ENCODE results near the gene PCDHA1. TPM values are rescaled to one million over a fixed set of nuclear protein-coding genes. Genes with fewer than 3 reads are reported as not detected.
"Not testable (repeated sequence)": the region's sequence is repeated elsewhere in the genome, so short reads cannot be mapped to it uniquely, and the experiment has no call there.

PCDHA1 gene
- polyA plus RNA-seq, 4 donors = 0.06 to 0.43 TPM; not detected in 2

DNA sequence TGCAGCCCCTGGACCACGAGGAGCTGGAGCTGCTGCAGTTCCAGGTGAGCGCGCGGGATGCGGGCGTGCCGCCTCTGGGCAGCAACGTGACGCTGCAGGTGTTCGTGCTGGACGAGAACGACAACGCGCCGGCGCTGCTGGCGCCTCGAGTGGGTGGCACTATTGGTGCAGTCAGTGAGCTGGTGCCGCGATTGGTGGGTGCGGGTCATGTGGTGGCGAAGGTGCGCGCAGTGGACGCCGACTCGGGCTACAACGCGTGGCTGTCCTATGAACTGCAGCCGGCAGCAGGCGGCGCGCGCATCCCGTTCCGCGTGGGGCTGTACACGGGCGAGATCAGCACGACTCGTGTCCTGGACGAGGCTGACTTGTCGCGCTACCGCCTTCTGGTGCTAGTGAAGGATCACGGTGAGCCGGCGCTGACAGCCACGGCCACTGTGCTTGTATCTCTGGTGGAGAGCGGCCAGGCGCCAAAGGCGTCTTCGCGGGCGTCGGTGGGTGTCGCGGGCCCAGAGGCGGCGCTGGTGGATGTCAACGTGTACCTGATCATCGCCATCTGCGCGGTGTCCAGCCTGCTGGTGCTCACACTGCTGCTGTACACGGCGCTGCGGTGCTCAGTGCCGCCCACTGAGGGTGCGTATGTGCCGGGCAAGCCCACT, 2.0 kb downstream of the PCDHA1 start:
- peaks cover 5 to 48% of the 10 kb centered on the region in 2 donors for H3K9me3 ChIP-seq (ENCODE audit: control insufficient read depth in 2 of 2, insufficient read depth in 1 of 2, low read depth in 1 of 2, low read length in 1 of 2)
- not testable (repeated sequence) for H3K4me3 ChIP-seq (ENCODE audit: low read depth in 1 of 3, low read length in 3 of 3); H3K4me1 ChIP-seq (ENCODE audit: control insufficient read depth in 3 of 3, insufficient read depth in 2 of 3, low read depth in 1 of 3, low read length in 2 of 3); H3K27ac ChIP-seq (ENCODE audit: low read depth in 1 of 3, low read length in 2 of 3); H3K27me3 ChIP-seq (ENCODE audit: control insufficient read depth in 3 of 3, insufficient read depth in 3 of 3, low read length in 3 of 3); H3K36me3 ChIP-seq (ENCODE audit: control insufficient read depth in 3 of 3, insufficient read depth in 2 of 3, low read depth in 1 of 3, low read length in 3 of 3); DNase-seq; FAIRE-seq
- 51 to 72% (median 67%) methylated on average over 64 to 70 of the region's 70 CpGs for WGBS, 3 donors

DNA sequence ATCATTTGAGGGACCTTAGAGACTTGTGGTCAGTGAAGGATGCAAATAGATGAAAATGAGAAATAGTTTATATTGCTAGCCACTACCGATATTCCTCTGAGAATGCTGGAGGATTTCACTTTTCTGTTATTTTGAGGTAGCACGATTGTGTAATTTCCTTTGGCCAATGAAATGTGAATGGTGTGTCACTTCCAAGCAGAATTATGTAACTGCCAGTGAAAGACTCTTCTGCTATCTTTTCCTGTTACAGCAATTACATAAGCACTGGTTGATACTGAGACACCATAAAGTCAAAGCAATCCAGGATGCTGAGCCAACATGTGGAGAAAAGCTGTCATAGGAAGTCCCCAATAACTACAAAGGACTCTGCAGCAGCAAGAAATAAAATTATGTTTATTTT, 5.1 kb downstream of the PCDHA1 start:
- WGBS, 3 donors = 33 to 46% (median 45%) methylated on average over 2 of the region's 2 CpGs
- Histone ChIP-seq H3K4me1 (ENCODE audit: control insufficient read depth in 3 of 3, insufficient read depth in 2 of 3, low read depth in 1 of 3, low read length in 2 of 3) (no peaks in the 10 kb centered on the region), H3K27ac (ENCODE audit: low read depth in 1 of 3, low read length in 2 of 3) (no peak overlapping the region), H3K36me3 (ENCODE audit: control insufficient read depth in 3 of 3, insufficient read depth in 2 of 3, low read depth in 1 of 3, low read length in 3 of 3) (no peaks in the 10 kb centered on the region), H3K4me3 (ENCODE audit: low read depth in 1 of 3, low read length in 3 of 3) (no peak overlapping the region), H3K9me3 (ENCODE audit: control insufficient read depth in 2 of 2, insufficient read depth in 1 of 2, low read depth in 1 of 2, low read length in 1 of 2) (peaks cover 6 to 46% of the 10 kb centered on the region in 2 donors), H3K27me3 (ENCODE audit: control insufficient read depth in 3 of 3, insufficient read depth in 3 of 3, low read length in 3 of 3) (peaks cover 0 to 15% (median 0%) of the 10 kb centered on the region in 3 donors)
- DNase-seq (no peak), FAIRE-seq (no peak)

DNA sequence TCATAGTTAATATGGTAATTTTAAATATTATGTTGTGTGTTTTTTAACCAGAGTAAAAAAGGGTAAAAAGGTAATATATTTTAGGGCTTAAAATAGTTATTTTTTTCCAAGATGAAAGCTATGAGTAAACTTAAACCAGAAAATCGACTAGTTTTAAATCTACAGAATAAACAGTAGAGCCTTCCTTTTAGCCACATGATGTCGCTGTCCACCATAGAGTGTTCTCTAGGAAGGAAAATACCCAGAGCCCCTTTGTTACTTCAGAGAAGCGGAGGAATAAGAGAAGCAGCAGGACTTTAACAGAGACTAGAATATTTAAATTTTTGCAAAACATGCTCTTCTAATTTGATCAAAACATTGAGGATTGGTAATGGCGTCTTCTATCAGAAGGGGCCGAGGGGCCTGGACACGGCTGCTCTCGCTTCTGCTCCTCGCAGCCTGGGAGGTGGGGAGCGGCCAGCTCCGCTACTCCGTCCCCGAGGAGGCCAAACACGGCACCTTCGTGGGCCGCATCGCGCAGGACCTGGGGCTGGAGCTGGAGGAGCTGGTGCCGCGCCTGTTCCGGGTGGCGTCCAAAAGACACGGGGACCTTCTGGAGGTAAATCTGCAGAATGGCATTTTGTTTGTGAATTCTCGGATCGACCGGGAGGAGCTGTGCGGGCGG, 8.8 kb downstream of the PCDHA1 start, which contains the start of gene PCDHA2:
TSS of gene PCDHA2 (plus strand) at position 258 of the 664 bp plus-strand sequence.
- 24 to 41% (median 41%) methylated on average over 27 of the region's 27 CpGs for WGBS, 3 donors
- Histone ChIP-seq H3K4me3 (ENCODE audit: low read depth in 1 of 3, low read length in 3 of 3) (no peak within 1 kb of the TSS), H3K27ac (ENCODE audit: low read depth in 1 of 3, low read length in 2 of 3) (no peak within 1 kb of the TSS), H3K27me3 (ENCODE audit: control insufficient read depth in 3 of 3, insufficient read depth in 3 of 3, low read length in 3 of 3) (peaks cover 0 to 7% (median 0%) of the 10 kb centered on the region in 3 donors), H3K9me3 (ENCODE audit: control insufficient read depth in 2 of 2, insufficient read depth in 1 of 2, low read depth in 1 of 2, low read length in 1 of 2) (peaks cover 9 to 32% of the 10 kb centered on the region in 2 donors), H3K4me1 (ENCODE audit: control insufficient read depth in 3 of 3, insufficient read depth in 2 of 3, low read depth in 1 of 3, low read length in 2 of 3) (no peaks in the 10 kb centered on the region), H3K36me3 (ENCODE audit: control insufficient read depth in 3 of 3, insufficient read depth in 2 of 3, low read depth in 1 of 3, low read length in 3 of 3) (no peaks in the 10 kb centered on the region)
- no peak for DNase-seq
- no peak for FAIRE-seq

DNA sequence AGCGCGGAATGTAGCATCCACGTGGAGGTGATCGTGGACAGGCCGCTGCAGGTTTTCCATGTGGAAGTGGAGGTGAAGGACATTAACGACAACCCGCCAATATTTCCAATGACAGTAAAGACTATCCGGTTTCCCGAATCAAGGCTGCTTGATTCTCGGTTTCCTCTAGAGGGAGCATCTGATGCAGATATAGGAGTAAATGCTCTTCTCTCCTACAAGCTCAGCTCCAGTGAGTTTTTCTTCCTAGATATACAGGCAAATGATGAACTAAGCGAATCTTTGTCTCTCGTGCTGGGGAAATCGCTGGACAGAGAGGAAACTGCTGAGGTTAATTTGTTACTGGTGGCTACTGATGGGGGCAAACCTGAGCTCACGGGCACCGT, 9.3 kb downstream of the PCDHA1 start:
- no peak overlapping the region for H3K27ac ChIP-seq (ENCODE audit: low read depth in 1 of 3, low read length in 2 of 3)
- no peak overlapping the region for H3K4me3 ChIP-seq (ENCODE audit: low read depth in 1 of 3, low read length in 3 of 3)
- WGBS, 3 donors = 26 to 42% (median 36%) methylated on average over 15 of the region's 15 CpGs
- no peaks in the 10 kb centered on the region for H3K4me1 ChIP-seq (ENCODE audit: control insufficient read depth in 3 of 3, insufficient read depth in 2 of 3, low read depth in 1 of 3, low read length in 2 of 3)
- peaks cover 9 to 32% of the 10 kb centered on the region in 2 donors for H3K9me3 ChIP-seq (ENCODE audit: control insufficient read depth in 2 of 2, insufficient read depth in 1 of 2, low read depth in 1 of 2, low read length in 1 of 2)
- peaks cover 0 to 7% (median 0%) of the 10 kb centered on the region in 3 donors for H3K27me3 ChIP-seq (ENCODE audit: control insufficient read depth in 3 of 3, insufficient read depth in 3 of 3, low read length in 3 of 3)
- DNase-seq (no peak), FAIRE-seq (no peak)
- no peaks in the 10 kb centered on the region for H3K36me3 ChIP-seq (ENCODE audit: control insufficient read depth in 3 of 3, insufficient read depth in 2 of 3, low read depth in 1 of 3, low read length in 3 of 3)

DNA sequence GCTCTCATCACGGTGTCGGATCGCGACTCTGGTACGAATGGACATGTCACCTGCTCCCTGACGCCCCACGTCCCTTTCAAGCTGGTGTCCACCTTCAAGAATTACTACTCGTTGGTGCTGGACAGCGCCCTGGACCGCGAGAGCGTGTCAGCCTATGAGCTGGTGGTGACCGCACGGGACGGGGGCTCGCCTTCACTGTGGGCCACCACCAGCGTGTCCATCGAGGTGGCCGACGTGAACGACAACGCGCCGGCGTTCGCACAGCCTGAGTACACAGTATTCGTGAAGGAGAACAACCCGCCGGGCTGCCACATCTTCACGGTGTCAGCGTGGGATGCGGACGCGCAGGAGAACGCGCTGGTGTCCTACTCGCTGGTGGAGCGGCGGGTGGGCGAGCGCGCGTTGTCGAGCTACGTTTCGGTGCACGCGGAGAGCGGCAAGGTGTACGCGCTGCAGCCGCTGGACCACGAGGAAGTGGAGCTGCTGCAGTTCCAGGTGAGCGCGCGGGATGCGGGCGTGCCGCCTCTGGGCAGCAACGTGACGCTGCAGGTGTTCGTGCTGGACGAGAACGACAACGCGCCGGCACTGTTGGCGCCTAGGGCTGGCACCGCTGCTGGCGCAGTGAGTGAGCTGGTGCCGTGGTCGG, 10.3 kb downstream of the PCDHA1 start:
- not testable (repeated sequence) for H3K36me3 ChIP-seq (ENCODE audit: control insufficient read depth in 3 of 3, insufficient read depth in 2 of 3, low read depth in 1 of 3, low read length in 3 of 3); FAIRE-seq; H3K27ac ChIP-seq (ENCODE audit: low read depth in 1 of 3, low read length in 2 of 3); H3K27me3 ChIP-seq (ENCODE audit: control insufficient read depth in 3 of 3, insufficient read depth in 3 of 3, low read length in 3 of 3); H3K4me3 ChIP-seq (ENCODE audit: low read depth in 1 of 3, low read length in 3 of 3); H3K4me1 ChIP-seq (ENCODE audit: control insufficient read depth in 3 of 3, insufficient read depth in 2 of 3, low read depth in 1 of 3, low read length in 2 of 3); DNase-seq
- peaks cover 9 to 31% of the 10 kb centered on the region in 2 donors for H3K9me3 ChIP-seq (ENCODE audit: control insufficient read depth in 2 of 2, insufficient read depth in 1 of 2, low read depth in 1 of 2, low read length in 1 of 2)
- WGBS, 3 donors = 62 to 80% (median 78%) methylated on average over 69 to 72 of the region's 72 CpGs

DNA sequence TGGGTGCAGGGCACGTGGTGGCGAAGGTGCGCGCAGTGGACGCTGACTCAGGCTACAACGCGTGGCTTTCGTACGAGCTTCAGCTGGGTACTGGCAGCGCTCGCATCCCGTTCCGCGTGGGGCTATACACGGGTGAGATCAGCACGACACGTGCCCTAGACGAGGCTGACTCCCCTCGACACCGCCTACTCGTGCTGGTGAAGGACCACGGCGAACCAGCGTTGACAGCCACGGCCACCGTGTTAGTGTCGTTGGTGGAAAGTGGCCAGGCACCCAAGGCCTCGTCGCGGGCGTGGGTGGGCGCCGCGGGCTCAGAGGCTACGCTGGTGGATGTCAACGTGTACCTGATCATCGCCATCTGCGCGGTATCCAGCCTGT, 10.8 kb downstream of the PCDHA1 start:
- peaks cover 0 to 13% (median 0%) of the 10 kb centered on the region in 3 donors for H3K27me3 ChIP-seq (ENCODE audit: control insufficient read depth in 3 of 3, insufficient read depth in 3 of 3, low read length in 3 of 3)
- no peaks in the 10 kb centered on the region for H3K36me3 ChIP-seq (ENCODE audit: control insufficient read depth in 3 of 3, insufficient read depth in 2 of 3, low read depth in 1 of 3, low read length in 3 of 3)
- no peak for DNase-seq
- peaks cover 10 to 34% of the 10 kb centered on the region in 2 donors for H3K9me3 ChIP-seq (ENCODE audit: control insufficient read depth in 2 of 2, insufficient read depth in 1 of 2, low read depth in 1 of 2, low read length in 1 of 2)
- H3K27ac ChIP-seq (ENCODE audit: low read depth in 1 of 3, low read length in 2 of 3) = no peak overlapping the region
- 61 to 81% (median 76%) methylated on average over 39 of the region's 39 CpGs for whole genome bisulfite sequencing, 3 donors
- H3K4me1 ChIP-seq (ENCODE audit: control insufficient read depth in 3 of 3, insufficient read depth in 2 of 3, low read depth in 1 of 3, low read length in 2 of 3) = no peaks in the 10 kb centered on the region
- FAIRE-seq = no peak
- no peak overlapping the region for H3K4me3 ChIP-seq (ENCODE audit: low read depth in 1 of 3, low read length in 3 of 3)

DNA sequence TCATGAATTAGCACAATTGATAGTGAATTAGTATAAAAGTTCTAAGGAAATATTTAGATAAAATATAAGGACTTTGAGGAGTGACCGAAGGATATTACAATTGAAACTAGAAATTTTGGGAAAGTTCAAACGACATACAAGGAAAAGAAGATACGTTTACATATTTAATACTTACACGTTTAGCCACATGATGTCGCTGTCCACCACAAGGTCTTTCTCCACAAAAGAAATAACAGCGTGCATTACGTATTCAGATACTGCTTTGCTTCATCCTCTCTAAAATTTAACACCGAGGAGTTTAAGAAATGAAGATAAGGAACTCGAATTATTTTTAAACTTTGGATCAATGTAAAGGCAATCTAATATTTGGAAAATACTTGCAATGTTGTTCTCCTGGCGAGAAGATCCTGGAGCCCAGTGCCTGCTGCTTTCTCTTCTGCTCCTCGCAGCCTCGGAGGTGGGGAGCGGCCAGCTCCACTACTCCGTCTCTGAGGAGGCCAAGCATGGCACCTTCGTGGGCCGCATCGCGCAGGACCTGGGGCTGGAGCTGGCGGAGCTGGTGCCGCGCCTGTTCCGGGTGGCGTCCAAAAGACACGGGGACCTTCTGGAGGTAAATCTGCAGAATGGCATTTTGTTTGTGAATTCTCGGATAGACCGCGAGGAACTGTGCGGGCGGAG, 15.0 kb downstream of the PCDHA1 start, which contains the start of gene PCDHA3:
TSS of gene PCDHA3 (plus strand) at position 242 of the 678 bp plus-strand sequence.
- peaks cover 14 to 34% of the 10 kb centered on the region in 2 donors for H3K9me3 ChIP-seq (ENCODE audit: control insufficient read depth in 2 of 2, insufficient read depth in 1 of 2, low read depth in 1 of 2, low read length in 1 of 2)
- H3K4me3 ChIP-seq (ENCODE audit: low read depth in 1 of 3, low read length in 3 of 3) = no peak within 1 kb of the TSS
- DNase-seq (no peak), FAIRE-seq (no peak)
- no peaks in the 10 kb centered on the region for H3K36me3 ChIP-seq (ENCODE audit: control insufficient read depth in 3 of 3, insufficient read depth in 2 of 3, low read depth in 1 of 3, low read length in 3 of 3)
- no peaks in the 10 kb centered on the region for H3K4me1 ChIP-seq (ENCODE audit: control insufficient read depth in 3 of 3, insufficient read depth in 2 of 3, low read depth in 1 of 3, low read length in 2 of 3)
- WGBS, 3 donors = 23 to 40% (median 38%) methylated on average over 29 of the region's 29 CpGs
- no peak within 1 kb of the TSS for H3K27ac ChIP-seq (ENCODE audit: low read depth in 1 of 3, low read length in 2 of 3)
- H3K27me3 ChIP-seq (ENCODE audit: control insufficient read depth in 3 of 3, insufficient read depth in 3 of 3, low read length in 3 of 3) = peaks cover 0 to 8% (median 0%) of the 10 kb centered on the region in 3 donors

DNA sequence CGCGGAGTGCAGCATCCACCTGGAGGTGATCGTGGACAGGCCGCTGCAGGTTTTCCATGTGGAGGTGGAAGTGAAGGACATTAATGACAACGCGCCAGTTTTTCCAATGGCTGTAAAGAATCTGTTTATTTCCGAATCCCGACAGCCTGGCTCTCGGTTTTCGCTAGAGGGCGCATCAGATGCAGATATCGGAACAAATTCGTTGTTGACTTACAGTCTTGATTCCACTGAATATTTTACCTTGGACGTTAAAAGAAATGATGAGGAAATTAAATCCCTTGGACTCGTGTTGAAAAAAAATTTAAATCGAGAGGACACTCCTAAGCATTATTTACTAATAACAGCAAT, 15.5 kb downstream of the PCDHA1 start:
- FAIRE-seq (no peak), DNase-seq (no peak)
- WGBS, 3 donors = 18 to 41% (median 32%) methylated on average over 16 of the region's 16 CpGs
- no peaks in the 10 kb centered on the region for H3K4me1 ChIP-seq (ENCODE audit: control insufficient read depth in 3 of 3, insufficient read depth in 2 of 3, low read depth in 1 of 3, low read length in 2 of 3)
- H3K4me3 ChIP-seq (ENCODE audit: low read depth in 1 of 3, low read length in 3 of 3) = no peak overlapping the region
- H3K27me3 ChIP-seq (ENCODE audit: control insufficient read depth in 3 of 3, insufficient read depth in 3 of 3, low read length in 3 of 3) = peaks cover 0 to 8% (median 0%) of the 10 kb centered on the region in 3 donors
- H3K36me3 ChIP-seq (ENCODE audit: control insufficient read depth in 3 of 3, insufficient read depth in 2 of 3, low read depth in 1 of 3, low read length in 3 of 3) = no peaks in the 10 kb centered on the region
- H3K9me3 ChIP-seq (ENCODE audit: control insufficient read depth in 2 of 2, insufficient read depth in 1 of 2, low read depth in 1 of 2, low read length in 1 of 2) = peaks cover 12 to 29% of the 10 kb centered on the region in 2 donors
- no peak overlapping the region for H3K27ac ChIP-seq (ENCODE audit: low read depth in 1 of 3, low read length in 2 of 3)

All from small intestine (tissue), 7 donors.